Measurements from ENCODE around the gene MEAF6. TPM values are rescaled to one million over a fixed set of nuclear protein-coding genes. Genes with fewer than 3 reads are reported as not detected.
A peak's percentile ranks its signal among the peaks of the same experiment; 100 is the strongest.

Gene MEAF6
- total RNA-seq, 1 donor from 2014 or later: 64.5 TPM

DNA sequence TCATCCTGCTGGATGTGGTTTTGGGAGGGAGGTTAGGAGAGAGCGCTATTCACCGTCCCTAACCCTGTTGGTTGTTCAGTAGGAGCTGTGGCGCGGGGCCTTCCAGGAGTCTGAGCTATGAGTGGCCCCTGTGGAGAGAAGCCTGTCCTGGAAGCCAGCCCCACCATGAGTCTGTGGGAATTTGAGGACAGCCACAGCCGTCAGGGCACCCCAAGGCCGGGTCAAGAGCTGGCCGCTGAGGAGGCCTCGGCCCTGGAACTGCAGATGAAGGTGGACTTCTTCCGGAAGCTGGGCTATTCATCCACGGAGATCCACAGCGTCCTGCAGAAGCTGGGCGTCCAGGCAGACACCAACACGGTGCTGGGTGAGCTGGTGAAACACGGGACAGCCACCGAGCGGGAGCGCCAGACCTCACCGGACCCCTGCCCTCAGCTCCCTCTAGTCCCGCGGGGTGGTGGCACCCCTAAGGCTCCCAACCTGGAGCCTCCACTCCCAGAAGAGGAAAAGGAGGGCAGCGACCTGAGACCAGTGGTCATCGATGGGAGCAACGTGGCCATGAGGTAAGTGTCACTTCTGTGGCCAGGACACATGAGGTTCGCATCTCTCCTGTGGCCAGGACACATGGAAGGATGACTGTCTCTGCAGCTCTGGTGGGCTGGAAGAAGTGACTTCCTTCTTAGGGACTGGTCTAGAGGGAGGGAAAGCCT, 39.0 kb downstream of the MEAF6 start:
- peak; percentile 66 for DNase-seq
- no peaks in the 10 kb centered on the region for H3K9me3 ChIP-seq

DNA sequence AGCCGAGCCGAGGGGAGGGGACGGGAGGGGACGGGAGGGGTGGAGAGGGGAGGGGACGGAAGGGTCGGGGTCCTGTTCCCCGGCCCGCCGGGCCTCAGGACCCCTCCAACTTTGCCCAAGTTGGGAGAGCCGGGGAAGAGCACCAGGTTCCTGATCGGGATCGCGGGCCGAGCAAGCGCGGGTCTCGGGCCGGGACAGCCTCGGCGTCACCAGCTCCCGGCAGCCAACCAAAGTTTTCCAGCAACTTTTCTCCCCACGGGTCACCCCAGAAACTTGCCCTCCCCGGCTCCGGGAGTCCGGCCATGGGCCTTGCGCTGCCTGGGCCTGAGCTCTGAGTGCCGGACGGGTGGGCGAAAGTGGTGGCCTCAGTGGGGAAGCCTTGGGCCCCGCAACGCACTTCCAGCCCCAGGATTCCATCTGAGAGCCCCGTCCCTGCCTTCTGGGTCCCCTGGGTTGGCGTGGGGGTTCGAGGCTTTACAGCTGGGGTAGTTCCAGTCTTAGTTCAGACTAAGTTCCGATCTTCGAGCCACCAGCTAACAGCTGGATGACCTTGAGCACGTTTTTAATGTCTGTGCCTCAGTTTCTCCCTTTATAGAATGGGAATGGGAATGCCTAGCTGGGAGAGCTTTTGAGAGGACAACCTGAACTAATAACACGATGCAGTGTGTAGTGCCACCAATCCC, 39.7 kb downstream of the MEAF6 start:
- H3K9me3 ChIP-seq: no peaks in the 10 kb centered on the region
- TF ChIP-seq, protein P1, sequence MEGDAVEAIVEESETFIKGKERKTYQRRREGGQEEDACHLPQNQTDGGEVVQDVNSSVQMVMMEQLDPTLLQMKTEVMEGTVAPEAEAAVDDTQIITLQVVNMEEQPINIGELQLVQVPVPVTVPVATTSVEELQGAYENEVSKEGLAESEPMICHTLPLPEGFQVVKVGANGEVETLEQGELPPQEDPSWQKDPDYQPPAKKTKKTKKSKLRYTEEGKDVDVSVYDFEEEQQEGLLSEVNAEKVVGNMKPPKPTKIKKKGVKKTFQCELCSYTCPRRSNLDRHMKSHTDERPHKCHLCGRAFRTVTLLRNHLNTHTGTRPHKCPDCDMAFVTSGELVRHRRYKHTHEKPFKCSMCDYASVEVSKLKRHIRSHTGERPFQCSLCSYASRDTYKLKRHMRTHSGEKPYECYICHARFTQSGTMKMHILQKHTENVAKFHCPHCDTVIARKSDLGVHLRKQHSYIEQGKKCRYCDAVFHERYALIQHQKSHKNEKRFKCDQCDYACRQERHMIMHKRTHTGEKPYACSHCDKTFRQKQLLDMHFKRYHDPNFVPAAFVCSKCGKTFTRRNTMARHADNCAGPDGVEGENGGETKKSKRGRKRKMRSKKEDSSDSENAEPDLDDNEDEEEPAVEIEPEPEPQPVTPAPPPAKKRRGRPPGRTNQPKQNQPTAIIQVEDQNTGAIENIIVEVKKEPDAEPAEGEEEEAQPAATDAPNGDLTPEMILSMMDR (IDR thresholded peaks at IDR 0.05): no peak
- H3K27ac ChIP-seq: peak overlapping the region; percentile 91
- H3K27me3 ChIP-seq: no peaks in the 10 kb centered on the region
- intact Hi-C loops (cut with DNase I): no loop called here
- H3K36me3 ChIP-seq: peaks cover 12% of the 10 kb centered on the region
- DNase-seq (peak; percentile 76), ATAC-seq (no peak)
- H3K4me3 ChIP-seq: peak overlapping the region; percentile 86
- peaks cover 79% of the 10 kb centered on the region for H3K4me1 ChIP-seq

More for the DNA sequence above, 39.0 kb downstream of the MEAF6 start:
- intact Hi-C loops (cut with DNase I): no loop called here
- Histone ChIP-seq H3K27me3 (no peaks in the 10 kb centered on the region), H3K4me1 (peaks cover 86% of the 10 kb centered on the region), H3K36me3 (peaks cover 16% of the 10 kb centered on the region), H3K4me3 (peak overlapping the region; percentile 86), H3K27ac (peak overlapping the region; percentile 91)
- no peak for ATAC-seq
- TF ChIP-seq, protein P1 (IDR thresholded peaks at IDR 0.05): no peak

DNA sequence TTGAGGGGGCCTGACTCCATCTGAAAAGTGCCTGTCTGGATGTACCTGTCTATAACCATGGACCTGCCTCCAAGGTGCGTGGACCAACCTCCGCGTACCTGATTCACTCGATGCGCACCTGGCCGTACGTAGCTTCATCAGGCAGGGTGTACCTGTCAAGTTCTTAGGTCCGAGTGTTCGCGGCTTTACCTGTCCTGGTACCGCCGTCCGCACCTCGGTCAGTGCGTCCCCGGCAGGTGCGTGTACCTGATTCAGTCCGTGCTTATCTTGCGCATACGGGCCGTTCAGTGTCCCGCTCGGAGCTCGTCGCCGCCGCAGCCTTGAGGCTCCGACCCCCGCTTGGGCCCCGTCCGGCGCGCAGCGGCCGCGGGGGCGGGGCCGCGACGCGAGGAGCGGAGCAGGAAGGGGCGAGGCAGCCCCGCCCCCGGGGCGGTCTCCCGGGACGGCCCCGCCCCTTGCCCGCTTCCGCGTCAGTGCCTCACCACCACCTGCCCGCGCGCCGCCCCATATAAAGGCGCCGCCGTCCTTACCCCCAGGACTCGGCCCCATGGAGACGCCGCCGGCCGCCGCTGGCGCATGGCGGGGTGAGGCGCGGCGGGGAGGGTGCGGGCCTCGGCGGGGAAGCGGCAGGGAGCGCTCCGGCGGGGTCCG, 40.4 kb downstream of the MEAF6 start, which contains the start of gene ZC3H12A:
Gene ZC3H12A, plus strand, starts transcription at position 535 of the 651 bp plus-strand sequence. CDS start 917 bp downstream, outside the sequence.
- peak within 1 kb of the TSS; percentile 86 for H3K4me3 ChIP-seq
- peaks cover 72% of the 10 kb centered on the region for H3K4me1 ChIP-seq
- DNase-seq (peak; percentile 97), ATAC-seq (peak; percentile 89)
- intact Hi-C loops (cut with DNase I): no loop called here
- TF ChIP-seq, protein P1 (IDR thresholded peaks at IDR 0.05): no peak
- H3K9me3 ChIP-seq: no peaks in the 10 kb centered on the region
- no peaks in the 10 kb centered on the region for H3K27me3 ChIP-seq
- H3K27ac ChIP-seq: peak within 1 kb of the TSS; percentile 91
- peaks cover 12% of the 10 kb centered on the region for H3K36me3 ChIP-seq

DNA sequence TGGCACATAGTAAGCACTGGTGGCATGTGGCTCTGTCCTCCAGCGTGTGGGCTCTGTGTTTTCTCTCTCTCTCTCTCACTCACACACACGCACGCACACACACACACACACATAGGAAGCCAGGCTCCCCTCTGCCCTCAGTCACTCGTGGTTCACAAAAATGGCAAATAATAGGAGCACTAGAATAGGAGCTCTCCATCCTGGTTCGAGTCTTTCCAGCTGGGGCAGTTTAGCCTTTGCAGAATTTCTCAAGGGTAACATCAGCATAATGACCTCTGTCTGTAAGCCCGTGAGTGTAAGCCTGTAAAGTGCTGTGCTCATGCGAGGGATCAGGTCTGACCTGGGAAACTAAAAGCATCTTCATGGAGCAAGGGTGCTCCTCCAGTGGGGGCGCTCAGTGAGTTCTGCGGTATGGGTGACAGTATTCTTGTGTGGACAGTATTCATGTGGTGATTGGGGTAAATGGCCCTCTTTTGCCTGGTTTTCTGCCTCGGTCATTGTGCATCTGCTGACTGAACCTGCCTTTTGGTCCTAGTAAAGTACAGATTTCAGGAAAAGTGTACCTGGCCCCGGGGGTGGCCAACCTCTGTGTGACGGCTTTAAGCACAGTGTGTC, 41.0 kb downstream of the MEAF6 start:
- TF ChIP-seq, protein P1 (IDR thresholded peaks at IDR 0.05): no peak
- peaks cover 12% of the 10 kb centered on the region for H3K36me3 ChIP-seq
- intact Hi-C loops (cut with DNase I): no loop called here
- H3K4me3 ChIP-seq: peak overlapping the region; percentile 86
- ATAC-seq: no peak
- H3K9me3 ChIP-seq: no peaks in the 10 kb centered on the region
- H3K4me1 ChIP-seq: peaks cover 66% of the 10 kb centered on the region
- H3K27me3 ChIP-seq: no peaks in the 10 kb centered on the region
- H3K27ac ChIP-seq: peak overlapping the region; percentile 91
- DNase-seq: no peak

DNA sequence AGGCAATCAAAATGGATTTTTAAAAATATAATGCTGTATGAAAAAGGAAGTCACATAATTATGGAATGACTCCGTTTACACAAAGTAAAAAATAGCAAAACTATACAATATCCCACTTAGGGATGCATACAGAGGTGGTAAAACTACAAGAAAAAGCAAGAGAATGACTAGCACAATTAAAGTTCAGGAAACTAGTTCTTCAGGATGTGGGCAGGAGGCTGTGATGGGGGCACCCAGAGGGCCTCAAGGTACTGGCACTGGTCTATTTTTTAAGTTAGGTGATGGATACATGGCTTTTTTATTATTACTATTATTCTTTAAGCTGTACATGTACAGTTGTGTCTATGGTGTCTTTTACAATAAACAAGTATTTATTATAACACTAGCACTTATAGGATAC, 41.6 kb downstream of the MEAF6 start:
- Histone ChIP-seq H3K36me3 (peaks cover 11% of the 10 kb centered on the region), H3K27ac (no peak overlapping the region), H3K27me3 (no peaks in the 10 kb centered on the region), H3K4me3 (no peak overlapping the region), H3K9me3 (no peaks in the 10 kb centered on the region), H3K4me1 (peaks cover 60% of the 10 kb centered on the region)
- ATAC-seq (no peak), DNase-seq (no peak)
- intact Hi-C loops (cut with DNase I): no loop called here
- TF ChIP-seq, protein P1 (IDR thresholded peaks at IDR 0.05): no peak
